ENCODE data around the gene UQCC2.
A peak's percentile ranks its signal among the peaks of the same experiment; 100 is the strongest.

UQCC2 gene

DNA sequence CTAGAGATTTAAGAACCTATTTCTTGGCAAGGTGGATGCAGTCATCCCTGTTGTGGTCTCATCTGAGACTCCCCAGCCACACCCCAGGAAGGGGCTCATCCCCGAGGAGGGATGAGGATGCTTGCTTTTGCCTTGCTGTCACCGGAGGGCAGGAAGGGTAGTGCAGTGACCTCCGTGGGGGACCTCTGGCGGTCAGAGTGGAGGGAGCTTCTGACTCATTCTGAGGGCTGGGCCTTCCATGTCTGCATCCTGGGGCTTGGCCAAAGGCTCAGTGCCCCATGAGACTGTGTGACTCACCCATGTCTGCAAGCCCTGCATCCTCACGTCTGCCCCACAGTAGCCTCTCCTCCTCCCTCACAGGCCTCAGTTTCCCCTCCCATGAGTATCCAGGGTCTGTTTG is 38.7 kb downstream of the UQCC2 start:
- no peak for DNase-seq

DNA sequence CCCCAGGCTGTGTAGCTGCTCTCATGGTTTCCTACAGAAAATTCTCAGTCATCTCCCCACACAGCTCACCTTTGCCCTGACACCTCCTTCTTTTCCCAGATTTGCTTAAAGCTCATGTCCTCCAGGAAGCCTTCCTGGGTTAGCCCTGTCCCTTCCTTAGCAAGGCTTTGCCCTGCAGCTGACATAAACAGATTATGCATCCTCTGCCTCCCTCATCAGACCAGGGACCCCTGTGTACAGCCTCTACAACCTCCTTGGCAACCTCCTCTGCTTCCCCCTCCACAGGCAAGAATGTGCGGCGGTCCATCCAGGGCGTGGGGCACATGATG is 39.8 kb downstream of the UQCC2 start:
- no peak for DNase-seq

DNA sequence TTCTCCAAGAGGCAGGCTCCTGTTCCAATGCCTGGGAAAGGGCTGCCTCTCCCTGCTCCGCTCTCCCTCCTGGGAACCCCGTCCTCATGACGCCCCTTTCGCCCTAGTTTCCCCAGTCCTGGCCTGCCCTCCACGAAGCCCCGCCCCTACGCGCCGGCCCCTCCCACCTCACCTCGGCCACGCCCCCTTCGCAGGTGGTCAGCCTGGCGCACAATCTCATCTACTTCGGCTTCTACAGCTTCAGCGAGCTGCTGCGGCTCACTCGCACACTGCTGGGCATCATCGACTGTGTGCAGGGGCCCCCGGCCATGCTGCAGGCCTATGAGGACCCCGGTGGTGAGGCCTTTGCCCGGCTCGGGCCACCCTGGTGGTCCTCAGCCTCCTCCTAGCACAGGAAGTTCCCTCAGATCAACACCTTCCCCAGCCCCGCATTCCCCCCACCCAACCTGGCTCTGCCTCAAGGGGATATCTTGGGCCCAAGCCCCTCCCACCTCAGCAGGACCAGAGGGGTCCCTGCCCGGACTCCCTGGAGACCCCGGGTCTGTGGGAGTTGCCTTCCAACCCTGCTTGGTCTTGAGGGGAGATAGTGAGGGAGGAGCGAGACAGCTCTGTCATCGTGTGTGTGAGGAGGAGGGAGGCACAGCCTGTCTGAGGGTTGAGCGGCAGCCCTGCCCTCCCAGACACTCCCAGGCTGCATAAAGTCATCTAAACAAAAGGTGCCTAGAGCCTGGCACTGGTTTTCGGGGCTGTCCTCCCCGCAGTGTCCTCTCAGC is 40.3 kb downstream of the UQCC2 start:
- no peak for DNase-seq

DNA sequence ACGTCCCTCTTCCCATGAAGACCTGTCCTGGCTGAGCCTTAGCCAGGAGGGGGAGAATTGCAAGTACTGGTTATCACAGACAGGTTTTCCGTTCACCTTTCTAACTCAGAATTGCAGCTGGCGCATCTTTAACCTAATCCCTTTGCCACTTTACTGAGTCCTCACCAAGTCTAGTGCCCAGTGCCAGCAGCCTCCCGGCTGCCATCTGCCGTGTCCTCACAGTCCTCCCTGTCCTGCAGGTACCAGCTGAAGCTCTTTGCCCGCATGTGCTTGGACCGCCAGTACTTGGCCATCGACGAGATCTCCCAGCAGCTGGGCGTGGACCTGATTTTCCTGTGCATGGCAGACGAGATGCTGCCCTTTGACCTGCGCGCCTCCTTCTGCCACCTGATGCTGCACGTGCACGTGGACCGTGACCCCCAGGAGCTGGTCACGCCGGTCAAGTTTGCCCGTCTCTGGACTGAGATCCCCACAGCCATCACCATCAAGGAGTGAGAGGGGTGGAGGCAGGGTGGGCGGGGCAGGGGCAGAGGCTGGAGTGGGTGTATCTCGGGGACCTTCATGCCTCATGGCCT is 41.3 kb downstream of the UQCC2 start:
- DNase-seq: no peak

DNA sequence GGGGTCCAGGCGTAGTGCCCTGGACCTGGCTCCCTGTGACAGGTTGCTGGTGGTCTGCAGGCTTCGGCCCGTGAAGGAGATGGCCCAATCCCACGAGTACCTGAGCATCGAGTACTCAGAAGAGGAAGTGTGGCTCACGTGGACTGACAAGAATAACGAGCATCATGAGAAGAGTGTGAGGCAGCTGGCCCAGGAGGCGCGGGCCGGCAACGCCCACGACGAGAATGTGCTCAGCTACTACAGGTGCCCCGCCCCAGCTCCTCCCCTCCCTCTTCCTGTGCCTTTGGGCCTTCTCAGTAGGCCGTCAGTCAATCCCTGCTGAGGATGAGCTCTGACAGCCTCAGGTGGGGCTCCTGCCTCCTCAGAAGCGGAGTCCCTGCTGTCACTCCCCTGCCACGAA is 42.6 kb downstream of the UQCC2 start:
- DNase-seq: peak in 3 of 5 experiments; percentile 27 to 86 (median 57)

DNA sequence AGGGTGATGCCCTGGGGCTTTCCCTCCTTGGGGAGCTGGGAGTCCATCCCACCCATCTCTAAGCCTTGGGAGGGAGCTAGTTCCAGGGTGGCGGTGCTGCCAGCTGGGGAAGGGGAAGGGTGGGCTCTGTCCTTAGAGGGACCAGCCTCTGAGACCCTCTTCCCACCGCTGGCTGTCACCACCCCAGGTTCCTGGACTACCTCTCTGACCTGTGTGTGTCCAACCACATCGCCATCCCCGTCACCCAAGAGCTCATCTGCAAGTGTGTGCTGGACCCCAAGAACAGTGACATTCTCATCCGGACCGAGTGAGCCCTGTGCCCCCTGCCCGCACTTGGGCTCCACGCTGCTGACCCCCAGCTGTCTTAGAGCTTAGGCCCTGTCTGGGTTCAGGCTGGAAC is 43.2 kb downstream of the UQCC2 start:
- DNase-seq: no peak

DNA sequence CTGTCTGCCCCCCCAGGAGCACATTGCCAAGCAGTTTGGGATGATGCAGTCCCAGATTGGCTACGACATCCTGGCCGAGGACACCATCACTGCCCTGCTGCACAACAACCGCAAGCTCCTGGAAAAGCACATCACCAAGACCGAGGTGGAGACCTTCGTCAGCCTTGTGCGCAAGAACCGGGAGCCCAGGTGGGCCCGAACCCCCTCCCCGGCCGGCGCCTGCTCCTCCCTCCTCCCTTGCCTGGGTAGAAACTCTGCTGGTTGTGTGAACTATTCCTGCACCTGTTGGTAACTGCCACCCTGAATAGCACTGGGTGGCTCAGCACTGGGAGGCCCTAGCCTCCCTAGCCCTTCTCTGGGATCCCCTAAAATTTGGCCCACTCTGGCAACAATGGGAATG is 43.7 kb downstream of the UQCC2 start:
- no peak for DNase-seq

DNA sequence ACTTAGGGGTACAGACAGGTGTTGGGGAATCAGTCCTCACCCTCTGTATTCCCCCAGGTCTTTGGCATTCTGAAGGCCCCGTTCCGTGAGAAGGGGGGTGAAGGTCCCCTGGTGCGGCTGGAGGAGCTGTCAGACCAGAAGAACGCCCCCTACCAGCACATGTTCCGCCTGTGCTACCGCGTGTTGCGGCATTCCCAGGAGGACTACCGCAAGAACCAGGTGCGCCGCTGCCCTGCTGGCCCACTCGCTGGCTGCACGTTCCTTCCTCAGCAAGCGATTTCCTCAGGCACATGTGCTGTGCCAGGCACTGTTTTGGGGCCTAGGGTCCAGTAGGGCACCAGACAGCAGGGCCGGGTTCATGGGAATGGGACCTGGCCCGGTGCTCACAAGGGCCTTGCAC is 44.4 kb downstream of the UQCC2 start:
- no peak for DNase-seq

DNA sequence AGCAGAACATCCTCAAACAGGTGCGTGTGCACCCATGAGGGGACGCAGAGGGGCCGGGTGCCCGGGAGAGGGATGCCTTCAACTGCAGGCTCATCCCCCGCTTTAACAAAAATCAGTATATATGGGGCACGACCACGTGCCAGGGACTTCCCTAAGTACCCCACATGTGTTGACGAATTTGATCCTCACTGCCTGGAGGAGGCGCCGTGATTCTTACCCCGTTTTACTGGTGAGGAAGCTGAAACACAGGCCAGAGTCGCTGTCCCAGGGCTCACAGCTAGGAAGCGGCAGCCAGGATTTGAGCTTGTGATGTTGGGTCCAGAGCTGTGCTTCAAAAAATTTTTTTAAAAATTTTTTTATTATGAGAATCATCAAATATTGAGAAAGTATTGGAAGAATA is 45.5 kb downstream of the UQCC2 start:
- DNase-seq: no peak

DNA sequence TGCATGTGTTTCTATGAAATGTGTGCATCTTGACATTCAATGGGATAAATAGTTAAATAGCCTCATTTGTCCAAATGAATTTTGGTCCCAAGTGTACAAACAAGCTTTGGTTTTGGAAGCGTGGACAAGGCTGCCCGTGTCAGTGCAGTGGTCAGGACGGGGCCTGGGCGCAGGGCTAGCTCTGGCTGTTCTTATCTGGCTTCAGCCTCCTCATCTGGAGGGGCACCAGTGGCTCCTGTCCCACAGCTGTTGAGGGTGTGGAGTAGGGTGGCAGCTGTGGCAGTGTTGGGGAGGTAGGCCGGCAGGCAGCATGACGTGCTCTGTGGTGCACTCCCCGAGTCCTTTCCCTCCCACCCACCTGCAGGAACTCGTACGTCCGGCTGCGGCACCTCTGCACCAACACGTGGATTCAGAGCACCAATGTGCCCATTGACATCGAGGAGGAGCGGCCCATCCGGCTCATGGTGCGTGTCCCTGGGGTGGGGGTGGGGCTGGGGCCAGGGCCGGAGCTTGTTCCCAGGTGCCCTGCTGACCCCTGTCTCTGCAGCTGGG is 46.9 kb downstream of the UQCC2 start:
- DNase-seq: no peak

DNA sequence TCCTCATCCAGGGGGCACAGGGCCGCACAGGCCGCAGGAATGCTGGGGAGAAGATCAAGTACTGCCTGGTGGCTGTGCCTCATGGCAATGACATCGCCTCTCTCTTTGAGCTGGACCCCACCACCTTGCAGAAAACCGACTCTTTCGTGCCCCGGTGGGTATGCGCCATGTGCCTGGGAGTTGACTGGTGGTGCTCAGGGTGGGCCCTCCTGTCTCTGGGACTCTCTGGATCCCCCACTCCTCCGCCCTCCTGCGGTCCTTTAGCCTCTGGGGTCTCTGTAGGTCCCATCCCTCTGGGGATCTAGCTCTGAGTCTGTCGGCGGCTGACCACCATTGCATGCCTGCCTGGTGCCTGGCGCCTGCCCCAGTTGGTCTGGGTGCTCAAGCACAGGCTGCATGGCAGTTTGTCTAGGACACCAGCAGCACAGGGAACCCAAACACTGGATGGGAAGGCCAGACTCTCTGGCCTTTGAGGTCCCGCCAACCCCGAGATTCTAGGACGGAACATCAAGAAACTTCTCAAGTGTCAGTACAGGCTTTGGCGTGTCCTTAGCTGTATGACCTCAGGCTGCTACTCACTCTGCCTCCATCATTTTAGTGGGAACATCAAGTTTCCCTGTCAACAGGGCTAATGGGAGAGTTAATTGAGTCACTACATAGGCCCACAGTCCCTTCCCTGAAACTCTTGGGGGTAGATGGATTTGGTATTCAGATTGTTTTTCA is 47.6 kb downstream of the UQCC2 start:
- DNase-seq: no peak

DNA sequence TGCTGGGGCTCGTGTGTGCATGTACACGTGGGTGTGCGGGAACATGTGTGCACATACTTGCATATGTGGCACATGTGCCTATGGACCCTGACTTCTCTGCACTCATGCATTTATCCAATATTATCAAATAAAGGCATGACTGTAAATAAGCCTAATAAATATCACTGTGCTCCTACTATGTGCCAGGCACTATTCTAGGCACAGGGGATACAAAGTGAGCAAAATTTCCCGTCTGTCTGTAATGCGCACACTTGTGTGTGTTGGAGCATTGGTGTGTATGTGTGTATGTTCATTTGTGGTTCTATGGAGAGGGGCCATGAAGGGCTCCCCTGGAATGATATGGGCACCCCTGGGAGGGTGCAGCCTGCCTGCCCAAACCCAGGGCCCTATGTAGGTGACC is 48.5 kb downstream of the UQCC2 start:
- DNase-seq: no peak

DNA sequence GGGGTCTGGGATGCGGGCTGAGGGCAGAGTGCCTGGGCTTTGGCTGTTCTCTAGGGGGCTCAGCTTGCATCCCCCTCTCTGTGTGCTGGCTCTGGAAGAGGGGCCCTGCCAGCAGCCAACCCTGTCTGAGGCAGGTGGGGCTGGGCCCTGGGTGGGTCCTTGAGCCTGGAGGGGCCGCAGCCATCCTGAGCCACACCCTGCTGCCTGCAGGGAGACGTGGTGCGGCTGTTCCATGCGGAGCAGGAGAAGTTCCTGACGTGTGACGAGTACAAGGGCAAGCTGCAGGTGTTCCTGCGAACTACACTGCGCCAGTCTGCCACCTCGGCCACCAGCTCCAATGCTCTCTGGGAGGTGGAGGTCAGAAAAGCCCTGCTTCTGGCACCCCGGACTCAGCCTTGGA is 49.2 kb downstream of the UQCC2 start:
- no peak for DNase-seq

DNA sequence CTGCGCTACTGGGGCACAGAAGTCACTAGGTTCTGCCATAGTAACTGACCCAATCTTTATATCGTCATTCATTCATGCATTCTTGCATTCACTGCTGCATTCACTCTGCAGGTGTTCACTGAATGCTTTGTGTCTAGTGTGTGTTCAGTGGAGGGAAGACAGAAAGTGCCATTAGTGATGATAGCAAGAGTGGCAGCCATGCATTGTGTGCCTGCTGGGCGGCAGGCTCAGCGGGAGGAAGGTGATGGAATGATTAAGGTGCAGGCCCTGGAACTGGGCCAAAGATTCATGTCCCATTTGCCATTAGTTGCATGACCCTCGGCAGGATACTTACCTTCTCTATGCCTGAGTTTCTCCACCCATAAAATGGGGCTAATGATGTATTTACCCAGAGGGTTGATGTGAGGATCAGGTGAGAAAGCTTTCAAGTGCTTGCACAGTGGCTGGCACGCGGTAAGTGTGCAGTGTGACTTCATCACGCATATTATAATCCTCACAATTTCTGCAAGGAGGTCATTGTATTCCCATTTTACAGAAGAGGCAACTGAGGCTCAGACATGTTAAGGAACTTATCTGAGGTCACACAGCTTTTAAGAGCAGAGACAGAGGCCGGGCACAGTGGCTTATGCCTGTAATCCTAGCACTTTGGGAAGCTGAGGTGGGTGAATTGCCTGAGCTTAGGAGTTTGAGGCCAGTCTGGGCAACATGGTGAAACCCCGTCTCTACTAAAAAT is 50.2 kb downstream of the UQCC2 start:
- no peak for DNase-seq

DNA sequence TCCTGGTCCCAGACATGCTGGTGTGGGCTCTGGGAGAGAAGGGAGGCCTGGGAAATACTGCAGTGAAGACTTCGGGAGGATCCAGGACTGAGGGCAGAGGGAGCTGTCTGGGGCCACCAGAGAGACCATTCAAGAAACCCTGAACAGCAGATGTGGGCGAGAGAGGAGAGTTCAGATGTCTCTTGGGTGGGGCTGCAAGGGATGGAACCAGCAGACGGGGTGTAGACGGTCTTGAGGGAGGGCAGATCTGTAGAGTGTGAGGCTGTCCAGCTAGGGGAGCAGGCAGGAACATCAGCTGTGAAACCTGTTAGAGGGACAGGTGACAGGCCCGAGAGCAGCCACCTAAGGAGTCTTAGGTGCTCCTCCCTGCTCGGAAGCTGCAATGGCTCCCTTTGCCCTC is 51.5 kb downstream of the UQCC2 start:
- DNase-seq: no peak

DNA sequence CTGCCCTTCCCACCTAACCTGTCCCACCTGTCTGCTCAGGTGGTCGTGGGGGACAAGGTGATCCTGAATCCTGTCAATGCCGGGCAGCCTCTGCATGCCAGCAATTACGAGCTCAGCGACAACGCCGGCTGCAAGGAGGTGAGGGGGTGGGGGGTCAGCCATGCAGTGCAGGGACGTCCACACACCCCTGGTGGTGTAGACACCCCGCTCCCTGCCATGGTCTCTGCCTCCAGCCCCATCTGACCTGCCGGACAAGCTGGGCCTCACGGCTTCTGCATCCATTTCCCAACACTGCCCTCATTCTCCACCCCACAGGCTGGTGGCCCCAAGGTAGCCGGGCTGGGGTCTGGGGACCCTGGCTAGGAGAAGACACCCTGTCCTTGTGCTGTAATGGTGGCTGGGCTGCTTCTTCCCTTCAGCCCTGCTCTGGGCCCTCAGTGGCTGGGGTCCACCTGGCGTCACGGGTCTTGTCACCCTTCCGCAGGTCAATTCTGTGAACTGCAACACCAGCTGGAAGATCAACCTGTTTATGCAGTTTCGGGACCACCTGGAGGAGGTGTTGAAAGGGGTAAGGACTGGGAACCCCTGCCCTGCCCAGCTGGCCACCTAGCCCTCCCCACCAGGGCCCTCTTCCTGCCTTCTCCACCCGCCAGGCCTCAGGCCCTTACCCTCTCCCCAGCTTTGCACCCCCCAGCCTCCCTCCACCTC is 52.4 kb downstream of the UQCC2 start:
- no peak for DNase-seq

DNA sequence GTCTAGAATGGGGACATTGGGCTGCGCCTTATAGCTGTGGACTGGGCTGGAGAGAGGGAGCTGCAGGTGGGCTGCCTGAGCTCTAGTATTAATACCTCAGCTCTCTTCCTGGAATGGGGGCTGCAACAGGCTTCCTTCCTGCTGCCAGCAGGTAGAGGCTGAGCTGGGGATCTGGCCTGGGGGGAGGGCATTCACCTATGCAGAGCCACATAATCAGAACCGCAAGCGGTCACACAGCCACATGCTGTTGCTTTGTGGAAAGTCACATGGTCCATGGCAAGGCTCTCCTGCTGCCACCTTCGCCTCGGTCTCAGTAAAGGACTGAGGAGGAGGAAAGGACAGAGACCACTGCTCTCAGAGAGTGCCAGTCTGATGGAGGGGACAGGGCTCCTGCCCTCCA is 54.7 kb downstream of the UQCC2 start:
- DNase-seq: no peak

DNA sequence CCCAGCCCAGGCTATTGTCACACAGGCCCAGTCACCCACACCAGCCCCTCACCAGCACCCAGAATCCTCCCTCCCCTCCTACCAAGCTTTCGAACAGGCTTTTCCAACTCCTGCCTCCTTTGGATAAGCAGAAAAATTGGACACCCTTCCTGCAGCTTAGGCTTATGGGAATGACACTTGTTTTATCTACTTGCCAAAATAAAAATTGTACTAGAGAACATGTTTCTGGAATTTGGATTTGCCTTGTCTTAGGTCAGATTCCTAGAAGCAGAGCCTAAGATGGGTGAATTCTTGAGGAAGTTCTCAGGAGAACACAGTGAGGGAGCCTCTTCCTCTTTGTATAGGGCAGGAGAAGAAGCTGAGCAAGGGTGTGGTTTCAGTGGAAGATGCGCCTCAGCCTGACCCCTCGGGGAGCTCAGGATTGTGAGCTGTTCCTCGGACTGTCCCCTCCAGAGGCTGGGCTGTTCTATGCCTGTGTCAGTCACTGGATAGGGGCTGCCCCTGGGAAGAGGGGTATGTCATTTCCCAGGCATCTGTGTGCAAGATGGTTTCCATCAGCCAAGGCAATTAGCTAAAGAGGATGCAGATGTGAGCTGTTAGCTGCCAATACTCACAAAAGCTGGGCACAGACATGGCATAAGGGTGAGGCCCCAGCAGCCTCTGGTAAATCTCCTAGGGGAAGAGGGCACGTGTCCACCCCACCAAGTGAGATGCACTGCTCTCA is 56.5 kb downstream of the UQCC2 start:
- no peak for DNase-seq

DNA sequence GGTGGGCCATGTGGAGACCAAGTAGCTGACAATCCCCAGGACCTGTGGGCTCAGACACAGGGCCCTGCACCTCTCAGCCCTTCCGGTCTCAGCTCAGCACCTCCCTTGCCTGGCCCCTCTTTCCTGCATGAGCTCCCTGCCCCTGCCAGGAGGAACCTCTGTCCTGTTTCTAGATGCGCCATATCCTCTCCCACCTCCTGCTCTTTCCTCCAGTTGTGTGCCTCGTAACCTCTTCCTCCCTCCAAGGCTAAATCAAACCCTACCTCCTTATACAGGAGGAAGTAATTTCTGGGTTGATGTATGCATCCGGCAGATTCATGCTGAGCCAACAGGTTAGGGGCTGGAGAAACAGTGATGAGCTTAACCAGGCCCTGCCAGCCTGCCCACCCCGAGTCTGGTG is 59.5 kb downstream of the UQCC2 start:
- DNase-seq: no peak

DNA sequence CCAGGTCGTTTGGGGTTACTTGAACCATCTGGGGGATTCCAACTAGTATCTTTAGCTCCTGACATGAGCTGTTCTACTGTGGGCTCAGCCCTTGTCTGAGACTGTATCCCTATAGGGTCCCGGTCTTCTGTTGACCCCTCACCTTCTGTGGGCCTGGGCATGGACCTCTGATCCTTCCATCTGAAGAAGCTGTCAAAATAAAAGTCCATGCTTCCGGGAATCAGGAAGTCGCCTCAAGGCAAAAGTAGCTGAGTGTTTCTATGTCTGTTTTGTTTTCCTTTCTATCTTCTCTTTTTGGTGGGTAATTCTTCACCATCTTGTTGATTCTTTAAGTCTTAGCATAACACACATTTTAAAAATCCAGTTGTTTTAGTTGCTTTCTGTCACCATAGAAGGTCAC is 60.1 kb downstream of the UQCC2 start:
- DNase-seq: no peak

Data from T-helper 2 cell (primary cell).